ENCODE results near the gene JADE3.

Gene JADE3

GRCh38 chrX:46959101-46959500 lies 46.9 kb downstream of the JADE3 start:
- Histone ChIP-seq H3K9me3 (replicated peaks; ENCODE audit: insufficient read depth, low read length) (no peaks in the 10 kb centered on the region), H3K27ac (ENCODE audit: low read length) (no peak overlapping the region), H3K27me3 (replicated peaks; ENCODE audit: insufficient read depth, low read length) (no peaks in the 10 kb centered on the region), H2AFZ (ENCODE audit: low read length) (no peak overlapping the region), H3K4me1 (ENCODE audit: low read length) (peaks cover 4% of the 10 kb centered on the region; the same call in 1 of the 2 replicates), H3K4me2 (ENCODE audit: low read depth, low read length) (no peak overlapping the region), H3K79me2 (ENCODE audit: low read length) (peaks cover 5% of the 10 kb centered on the region), H3K4me3 (ENCODE audit: low read length) (no peak overlapping the region), H4K20me1 (ENCODE audit: insufficient read depth, low read length) (no peaks in the 10 kb centered on the region), H3K36me3 (replicated peaks; ENCODE audit: insufficient read depth, low read length) (no peaks in the 10 kb centered on the region), H3K9ac (ENCODE audit: low read length) (no peak overlapping the region), H3F3A (ENCODE audit: insufficient read depth, low read length) (no peaks in the 10 kb centered on the region; the same call in 1 of the 2 replicates), H3K9me2 (replicated peaks; ENCODE audit: insufficient read depth, low read length) (no peaks in the 10 kb centered on the region)
- DNase-seq = no peak
- no peak for TF ChIP-seq EZH2phosphoT487 (IDR thresholded peaks at IDR 0.05; ENCODE audit: low read length)
- TF ChIP-seq, protein P1, sequence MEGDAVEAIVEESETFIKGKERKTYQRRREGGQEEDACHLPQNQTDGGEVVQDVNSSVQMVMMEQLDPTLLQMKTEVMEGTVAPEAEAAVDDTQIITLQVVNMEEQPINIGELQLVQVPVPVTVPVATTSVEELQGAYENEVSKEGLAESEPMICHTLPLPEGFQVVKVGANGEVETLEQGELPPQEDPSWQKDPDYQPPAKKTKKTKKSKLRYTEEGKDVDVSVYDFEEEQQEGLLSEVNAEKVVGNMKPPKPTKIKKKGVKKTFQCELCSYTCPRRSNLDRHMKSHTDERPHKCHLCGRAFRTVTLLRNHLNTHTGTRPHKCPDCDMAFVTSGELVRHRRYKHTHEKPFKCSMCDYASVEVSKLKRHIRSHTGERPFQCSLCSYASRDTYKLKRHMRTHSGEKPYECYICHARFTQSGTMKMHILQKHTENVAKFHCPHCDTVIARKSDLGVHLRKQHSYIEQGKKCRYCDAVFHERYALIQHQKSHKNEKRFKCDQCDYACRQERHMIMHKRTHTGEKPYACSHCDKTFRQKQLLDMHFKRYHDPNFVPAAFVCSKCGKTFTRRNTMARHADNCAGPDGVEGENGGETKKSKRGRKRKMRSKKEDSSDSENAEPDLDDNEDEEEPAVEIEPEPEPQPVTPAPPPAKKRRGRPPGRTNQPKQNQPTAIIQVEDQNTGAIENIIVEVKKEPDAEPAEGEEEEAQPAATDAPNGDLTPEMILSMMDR (IDR thresholded peaks at IDR 0.05; ENCODE audit: low read length) = no peak
- TF ChIP-seq EZH2 (optimal IDR thresholded peaks at IDR 0.05; ENCODE audit: low read depth, low read length) = no peak

GRCh38 chrX:46959985-46960700 lies 47.9 kb downstream of the JADE3 start:
- TF ChIP-seq EZH2 (optimal IDR thresholded peaks at IDR 0.05; ENCODE audit: low read depth, low read length) = no peak
- TF ChIP-seq EZH2phosphoT487 (IDR thresholded peaks at IDR 0.05; ENCODE audit: low read length) = no peak
- TF ChIP-seq, protein P1 (IDR thresholded peaks at IDR 0.05; ENCODE audit: low read length) = no peak
- Histone ChIP-seq H3K4me3 (ENCODE audit: low read length) (no peak overlapping the region), H3K4me1 (ENCODE audit: low read length) (no peaks in the 10 kb centered on the region)

DNA sequence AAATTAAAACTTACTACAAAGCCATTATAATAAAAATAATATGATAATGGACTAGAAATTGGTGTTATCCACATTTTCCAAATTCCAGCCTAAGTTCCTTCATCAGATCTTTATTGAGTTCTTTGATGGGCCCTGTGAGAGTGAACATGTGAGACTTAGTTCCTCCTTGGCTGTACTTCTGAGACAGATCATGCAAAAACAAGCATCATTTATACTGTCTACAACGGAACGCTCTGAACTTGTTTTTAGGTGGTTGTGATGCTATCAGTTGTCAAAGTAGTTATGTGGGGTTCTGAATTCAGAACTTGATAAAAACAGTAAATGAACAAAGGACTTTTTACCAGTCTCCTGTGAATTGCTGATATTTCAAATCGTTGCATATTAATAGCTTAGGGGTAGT lies 48.9 kb downstream of the JADE3 start:
- H3K4me1 ChIP-seq (ENCODE audit: low read length) = no peaks in the 10 kb centered on the region

More at GRCh38 chrX:46959985-46960700, 47.9 kb downstream of the JADE3 start:
- no peak overlapping the region for H3K27ac ChIP-seq (ENCODE audit: low read length)
- no peaks in the 10 kb centered on the region for H3K36me3 ChIP-seq (replicated peaks; ENCODE audit: insufficient read depth, low read length)
- no peak overlapping the region for H2AFZ ChIP-seq (ENCODE audit: low read length)
- H4K20me1 ChIP-seq (ENCODE audit: insufficient read depth, low read length) = no peaks in the 10 kb centered on the region
- H3K79me2 ChIP-seq (ENCODE audit: low read length) = peaks cover 5% of the 10 kb centered on the region
- no peaks in the 10 kb centered on the region for H3F3A ChIP-seq (ENCODE audit: insufficient read depth, low read length)
- DNase-seq = no peak
- no peak overlapping the region for H3K9ac ChIP-seq (ENCODE audit: low read length)
- H3K27me3 ChIP-seq (replicated peaks; ENCODE audit: insufficient read depth, low read length) = no peaks in the 10 kb centered on the region
- H3K9me2 ChIP-seq (replicated peaks; ENCODE audit: insufficient read depth, low read length) = no peaks in the 10 kb centered on the region
- no peak overlapping the region for H3K4me2 ChIP-seq (ENCODE audit: low read depth, low read length)
- H3K9me3 ChIP-seq (replicated peaks; ENCODE audit: insufficient read depth, low read length) = no peaks in the 10 kb centered on the region

More for the DNA sequence above, 48.9 kb downstream of the JADE3 start:
- Histone ChIP-seq H2AFZ (ENCODE audit: low read length) (no peak overlapping the region), H3K4me2 (ENCODE audit: low read depth, low read length) (no peak overlapping the region), H3K9me3 (replicated peaks; ENCODE audit: insufficient read depth, low read length) (no peaks in the 10 kb centered on the region), H3K9ac (ENCODE audit: low read length) (no peak overlapping the region), H3K36me3 (replicated peaks; ENCODE audit: insufficient read depth, low read length) (no peaks in the 10 kb centered on the region), H3K4me3 (ENCODE audit: low read length) (no peak overlapping the region), H3K27me3 (replicated peaks; ENCODE audit: insufficient read depth, low read length) (no peaks in the 10 kb centered on the region), H3K9me2 (replicated peaks; ENCODE audit: insufficient read depth, low read length) (no peaks in the 10 kb centered on the region), H3F3A (ENCODE audit: insufficient read depth, low read length) (no peaks in the 10 kb centered on the region), H3K27ac (ENCODE audit: low read length) (no peak overlapping the region), H3K79me2 (ENCODE audit: low read length) (peaks cover 5% of the 10 kb centered on the region), H4K20me1 (ENCODE audit: insufficient read depth, low read length) (no peaks in the 10 kb centered on the region)
- DNase-seq = no peak
- TF ChIP-seq EZH2phosphoT487 (IDR thresholded peaks at IDR 0.05; ENCODE audit: low read length) = no peak

All from MM.1S (cell line).